ENCODE results near the gene ROCK2. TPM values are rescaled to one million over a fixed set of nuclear protein-coding genes. Genes with fewer than 3 reads are reported as not detected.

ROCK2 gene
- total RNA-seq (47.9 TPM), polyA plus RNA-seq (ENCODE audit: insufficient read depth in 1 of 8, insufficient read length in 8 of 8, low replicate concordance in 1 of 8) (10 to 100 TPM; 27.6 to 44.7 (median 40.6) TPM)
- long read RNA-seq, donor 1, result 0 reads
- long read RNA-seq, donor 2, result 0 reads
- long read RNA-seq, donor 3, result 0 reads
- long read RNA-seq, donor 4, result 0 reads
- long read RNA-seq, donor 5, result 0 reads
- long read RNA-seq, donor 6, result 0 reads
- long read RNA-seq, donor 7, result 0 reads
- long read RNA-seq, donor 8, result 0 reads
- long read RNA-seq, donor 9, result 0 reads
- long read RNA-seq, donor 10, result 0 reads
- long read RNA-seq, donor 11, result 0 reads

DNA sequence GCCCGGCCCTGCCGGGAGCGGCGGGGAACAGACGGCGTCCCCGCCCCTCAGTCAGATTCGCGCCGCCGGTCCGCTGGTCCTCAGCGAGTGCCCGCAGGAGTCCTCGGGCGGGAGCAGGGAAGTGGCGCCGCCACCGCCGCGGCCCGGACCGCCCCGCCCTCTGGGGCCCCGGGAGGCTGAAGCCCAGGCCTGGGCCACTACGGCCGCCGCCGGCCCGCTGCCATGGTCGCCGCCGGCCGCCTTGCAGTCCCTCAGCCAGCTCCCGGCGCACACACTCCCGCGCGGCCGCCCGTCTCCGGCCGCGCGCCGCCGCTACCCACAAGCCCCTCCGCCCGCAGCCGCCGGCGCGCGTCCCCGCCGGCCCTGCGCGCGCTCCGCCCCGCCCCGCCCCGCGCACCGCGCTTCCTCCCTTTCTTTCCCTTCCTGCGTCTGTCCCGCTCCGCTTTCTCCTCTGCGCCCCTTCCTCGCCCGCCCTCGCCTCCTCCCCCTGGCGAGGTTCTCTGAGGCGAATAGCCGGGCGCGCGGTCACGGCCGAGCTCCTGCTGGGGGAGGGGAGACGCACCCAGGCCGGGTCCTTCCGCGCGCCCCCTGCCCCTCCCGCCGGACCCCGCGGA lies at the start of gene ROCK2:
TSS of gene ROCK2 (minus strand) at position 295 of the 614 bp plus-strand sequence. CDS start 500 bp downstream, outside the sequence.
- peak; percentile 97 for DNase-seq
- H3K27ac ChIP-seq (ENCODE audit: low read length), result peak within 1 kb of the TSS; percentile 99
- under 1% methylated on average over 87 of the region's 90 CpGs for WGBS (ENCODE audit: insufficient coverage)
- H3K9me3 ChIP-seq (replicated peaks; ENCODE audit: control insufficient read depth, low read depth, low read length), result no peaks in the 10 kb centered on the region
- no peaks in the 10 kb centered on the region for H3K36me3 ChIP-seq (ENCODE audit: control insufficient read depth, insufficient read depth, low read length)
- H3K27me3 ChIP-seq (ENCODE audit: control insufficient read depth, insufficient read depth, low read length), result no peaks in the 10 kb centered on the region
- H3K4me1 ChIP-seq (ENCODE audit: control insufficient read depth, insufficient read depth, low read length), result peaks cover 7% of the 10 kb centered on the region
- H3K4me3 ChIP-seq (ENCODE audit: low read length), result peak within 1 kb of the TSS; percentile 85

DNA sequence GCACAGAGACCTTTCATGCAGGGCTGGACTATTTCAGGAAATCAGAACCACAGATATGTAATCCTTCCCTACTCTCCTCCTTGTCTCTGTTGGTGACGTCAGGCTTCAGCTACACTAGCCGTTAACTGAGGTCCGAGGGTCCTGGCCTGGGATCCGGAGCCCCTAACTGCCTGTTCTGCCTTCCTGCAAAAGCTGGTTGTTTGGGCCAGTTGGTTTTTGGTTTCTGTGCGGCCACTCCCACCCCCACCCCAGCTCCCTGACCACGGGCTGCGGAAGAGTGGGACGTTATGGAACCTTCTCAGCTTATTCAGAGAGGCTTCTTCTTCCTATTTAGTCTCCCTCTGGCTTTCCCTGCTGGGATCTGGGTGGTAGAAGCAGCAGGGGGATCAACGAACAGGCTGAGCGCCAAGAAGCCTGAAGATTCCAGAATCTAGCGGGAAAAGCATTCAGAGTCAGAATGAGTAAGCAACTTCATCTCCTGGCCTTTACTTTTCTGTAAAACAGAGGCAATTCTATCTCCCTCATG lies 49.3 kb upstream of the ROCK2 start:
- no peak overlapping the region for H3K4me3 ChIP-seq (ENCODE audit: low read length)
- WGBS (ENCODE audit: insufficient coverage), result 20% methylated on average over 1 of the region's 11 CpGs
- H3K27ac ChIP-seq (ENCODE audit: low read length), result peak overlapping the region; percentile 76
- DNase-seq, result peak; percentile 52
- H3K4me1 ChIP-seq (ENCODE audit: control insufficient read depth, insufficient read depth, low read length), result peaks cover 67% of the 10 kb centered on the region
- H3K36me3 ChIP-seq (ENCODE audit: control insufficient read depth, insufficient read depth, low read length), result no peaks in the 10 kb centered on the region
- no peaks in the 10 kb centered on the region for H3K27me3 ChIP-seq (ENCODE audit: control insufficient read depth, insufficient read depth, low read length)
- H3K9me3 ChIP-seq (replicated peaks; ENCODE audit: control insufficient read depth, low read depth, low read length), result no peaks in the 10 kb centered on the region

DNA sequence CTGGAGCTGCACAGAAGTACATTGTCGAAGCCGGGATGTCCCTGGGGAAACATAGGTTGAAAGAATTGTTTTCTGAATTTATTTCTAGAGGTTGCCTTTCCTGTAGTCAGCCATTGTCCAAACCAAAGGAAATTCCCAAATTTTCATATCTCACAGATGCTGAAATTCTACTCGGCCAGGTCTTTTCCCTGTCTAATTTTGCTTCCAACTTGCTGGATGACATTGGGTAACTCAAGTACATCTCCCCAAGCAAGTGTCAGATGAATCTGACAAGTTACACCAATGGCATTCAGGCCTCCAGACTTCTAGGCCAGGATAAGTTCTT lies 47.5 kb upstream of the ROCK2 start:
- H3K4me3 ChIP-seq (ENCODE audit: low read length), result no peak overlapping the region
- 45% methylated on average over 1 of the region's 3 CpGs for WGBS (ENCODE audit: insufficient coverage)
- no peak for DNase-seq
- H3K36me3 ChIP-seq (ENCODE audit: control insufficient read depth, insufficient read depth, low read length), result no peaks in the 10 kb centered on the region
- H3K27ac ChIP-seq (ENCODE audit: low read length), result peak overlapping the region; percentile 79
- no peaks in the 10 kb centered on the region for H3K27me3 ChIP-seq (ENCODE audit: control insufficient read depth, insufficient read depth, low read length)
- no peaks in the 10 kb centered on the region for H3K9me3 ChIP-seq (replicated peaks; ENCODE audit: control insufficient read depth, low read depth, low read length)
- peaks cover 63% of the 10 kb centered on the region for H3K4me1 ChIP-seq (ENCODE audit: control insufficient read depth, insufficient read depth, low read length)

DNA sequence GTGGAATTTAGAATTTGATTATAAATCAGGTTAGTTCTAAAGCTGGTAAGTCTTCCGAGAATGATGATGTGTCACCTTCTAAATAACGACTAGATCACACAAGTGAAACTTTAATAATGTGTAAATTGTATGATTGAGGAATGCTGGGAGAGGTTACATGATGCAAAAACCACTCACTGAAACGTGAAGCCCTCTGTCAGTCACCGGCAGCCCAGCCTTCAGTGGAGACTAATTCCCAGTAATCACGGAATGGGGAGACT lies 45.9 kb upstream of the ROCK2 start:
- no peak for DNase-seq
- Histone ChIP-seq H3K36me3 (ENCODE audit: control insufficient read depth, insufficient read depth, low read length) (no peaks in the 10 kb centered on the region), H3K9me3 (replicated peaks; ENCODE audit: control insufficient read depth, low read depth, low read length) (no peaks in the 10 kb centered on the region), H3K4me1 (ENCODE audit: control insufficient read depth, insufficient read depth, low read length) (peaks cover 51% of the 10 kb centered on the region), H3K27me3 (ENCODE audit: control insufficient read depth, insufficient read depth, low read length) (no peaks in the 10 kb centered on the region), H3K4me3 (ENCODE audit: low read length) (no peak overlapping the region), H3K27ac (ENCODE audit: low read length) (no peak overlapping the region)
- WGBS (ENCODE audit: insufficient coverage), result 53% methylated on average over 3 of the region's 5 CpGs

DNA sequence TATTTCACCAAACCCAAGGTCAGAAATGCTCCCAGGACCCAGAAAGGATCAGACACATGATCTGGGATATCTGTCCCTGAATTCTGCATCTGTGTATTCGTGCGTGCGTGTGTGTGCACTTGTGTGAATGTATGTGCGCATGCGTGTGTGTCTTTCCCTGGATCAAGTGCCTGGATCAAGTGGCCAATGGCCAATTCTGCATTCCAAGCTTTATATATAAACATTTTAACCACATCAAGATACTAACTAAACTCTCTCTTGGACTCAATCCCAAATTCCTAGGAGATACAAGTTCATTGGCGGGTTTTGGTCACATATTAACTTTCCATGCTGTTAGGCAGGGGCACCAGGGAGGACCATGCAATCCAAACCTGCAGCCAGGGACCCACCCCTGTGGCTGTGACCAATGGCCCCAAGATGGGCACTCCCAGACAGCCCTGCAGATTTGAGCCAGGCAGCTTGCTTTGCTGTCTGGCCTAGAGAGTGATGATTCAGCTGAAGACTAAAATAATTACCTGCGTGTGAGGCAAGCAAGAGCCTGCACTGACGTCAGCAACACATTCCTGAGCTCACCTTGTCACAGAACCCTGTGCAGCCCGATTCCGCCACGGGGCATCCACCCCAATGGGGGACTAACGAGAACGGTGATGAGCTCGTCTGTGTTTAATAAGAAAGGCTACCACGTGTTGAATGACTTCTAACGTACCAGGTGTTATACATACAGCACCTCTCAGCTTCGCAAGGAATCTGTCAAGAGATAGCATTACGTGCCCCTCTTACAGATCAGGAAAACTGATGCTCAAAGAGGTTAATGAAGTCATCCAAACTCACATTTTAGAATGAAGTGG lies 45.3 kb upstream of the ROCK2 start:
- peaks cover 47% of the 10 kb centered on the region for H3K4me1 ChIP-seq (ENCODE audit: control insufficient read depth, insufficient read depth, low read length)
- H3K27me3 ChIP-seq (ENCODE audit: control insufficient read depth, insufficient read depth, low read length), result no peaks in the 10 kb centered on the region
- H3K4me3 ChIP-seq (ENCODE audit: low read length), result no peak overlapping the region
- no peaks in the 10 kb centered on the region for H3K9me3 ChIP-seq (replicated peaks; ENCODE audit: control insufficient read depth, low read depth, low read length)
- 47% methylated on average over 5 of the region's 18 CpGs for WGBS (ENCODE audit: insufficient coverage)
- peak overlapping the region; percentile 9 for H3K27ac ChIP-seq (ENCODE audit: low read length)
- peak; percentile 87 for DNase-seq
- H3K36me3 ChIP-seq (ENCODE audit: control insufficient read depth, insufficient read depth, low read length), result no peaks in the 10 kb centered on the region

DNA sequence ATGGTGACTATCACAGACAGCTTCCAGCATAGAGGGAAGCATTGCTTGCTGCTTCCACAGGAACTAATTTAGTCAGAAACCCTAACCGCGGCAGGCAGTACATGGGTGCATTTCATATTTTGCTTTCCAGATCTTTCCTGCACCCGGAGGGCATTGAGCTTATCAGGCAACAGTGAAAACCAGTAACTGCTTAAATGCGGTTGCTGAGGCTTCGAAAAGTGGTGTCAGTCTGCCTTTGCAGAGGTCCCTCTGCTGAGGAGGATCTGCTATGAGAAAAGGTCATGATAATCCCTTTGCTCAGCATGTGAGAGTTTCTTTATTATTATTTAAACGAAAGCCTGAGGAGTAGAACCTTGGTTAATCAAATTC lies 44.6 kb upstream of the ROCK2 start:
- H3K36me3 ChIP-seq (ENCODE audit: control insufficient read depth, insufficient read depth, low read length), result no peaks in the 10 kb centered on the region
- 68% methylated on average over 5 of the region's 6 CpGs for WGBS (ENCODE audit: insufficient coverage)
- DNase-seq, result no peak
- no peaks in the 10 kb centered on the region for H3K27me3 ChIP-seq (ENCODE audit: control insufficient read depth, insufficient read depth, low read length)
- H3K4me1 ChIP-seq (ENCODE audit: control insufficient read depth, insufficient read depth, low read length), result peaks cover 46% of the 10 kb centered on the region
- H3K9me3 ChIP-seq (replicated peaks; ENCODE audit: control insufficient read depth, low read depth, low read length), result no peaks in the 10 kb centered on the region
- no peak overlapping the region for H3K27ac ChIP-seq (ENCODE audit: low read length)
- H3K4me3 ChIP-seq (ENCODE audit: low read length), result no peak overlapping the region

DNA sequence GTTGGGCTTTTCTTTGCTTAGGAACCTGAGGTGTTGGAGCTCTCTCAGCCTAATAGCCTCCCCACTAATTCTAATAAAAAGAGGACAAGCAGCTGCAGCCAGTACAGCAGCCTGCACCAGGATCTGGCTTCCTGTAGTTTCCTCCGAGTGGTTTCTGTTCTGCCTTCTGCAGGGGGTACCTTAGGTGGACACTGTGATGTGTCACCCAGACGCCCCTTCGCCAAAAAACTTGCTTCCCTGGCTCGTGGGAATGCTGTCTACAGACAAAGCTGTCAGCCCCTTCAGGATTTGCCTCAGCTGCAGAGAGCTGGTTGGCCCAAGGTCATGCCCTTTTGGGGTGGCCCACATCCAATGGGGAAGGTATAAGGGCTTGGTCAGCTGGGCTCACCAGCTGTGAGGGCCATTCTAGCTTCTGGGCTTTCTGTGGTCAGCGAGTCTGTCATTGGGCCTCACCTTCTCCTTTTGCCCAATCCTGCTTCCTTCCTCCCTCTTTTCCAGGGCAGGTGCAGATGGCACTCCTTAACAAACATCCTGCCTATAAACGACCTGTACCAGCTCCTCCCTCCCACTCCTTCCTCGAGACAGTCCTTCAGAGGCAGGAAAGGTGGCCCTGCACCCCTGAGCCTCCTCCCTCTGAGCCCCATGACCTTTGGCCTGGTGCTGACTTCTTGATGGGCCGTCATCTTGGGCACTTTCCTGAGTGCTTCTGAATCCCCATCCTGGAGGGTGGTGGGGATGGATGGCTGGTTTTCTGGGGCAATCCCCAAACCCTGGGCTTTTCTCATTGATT lies 44.0 kb upstream of the ROCK2 start:
- H3K36me3 ChIP-seq (ENCODE audit: control insufficient read depth, insufficient read depth, low read length), result no peaks in the 10 kb centered on the region
- H3K9me3 ChIP-seq (replicated peaks; ENCODE audit: control insufficient read depth, low read depth, low read length), result no peaks in the 10 kb centered on the region
- peaks cover 41% of the 10 kb centered on the region for H3K4me1 ChIP-seq (ENCODE audit: control insufficient read depth, insufficient read depth, low read length)
- WGBS (ENCODE audit: insufficient coverage), result 40% methylated on average over 5 of the region's 8 CpGs
- no peak overlapping the region for H3K4me3 ChIP-seq (ENCODE audit: low read length)
- H3K27ac ChIP-seq (ENCODE audit: low read length), result no peak overlapping the region
- no peaks in the 10 kb centered on the region for H3K27me3 ChIP-seq (ENCODE audit: control insufficient read depth, insufficient read depth, low read length)
- DNase-seq, result no peak

DNA sequence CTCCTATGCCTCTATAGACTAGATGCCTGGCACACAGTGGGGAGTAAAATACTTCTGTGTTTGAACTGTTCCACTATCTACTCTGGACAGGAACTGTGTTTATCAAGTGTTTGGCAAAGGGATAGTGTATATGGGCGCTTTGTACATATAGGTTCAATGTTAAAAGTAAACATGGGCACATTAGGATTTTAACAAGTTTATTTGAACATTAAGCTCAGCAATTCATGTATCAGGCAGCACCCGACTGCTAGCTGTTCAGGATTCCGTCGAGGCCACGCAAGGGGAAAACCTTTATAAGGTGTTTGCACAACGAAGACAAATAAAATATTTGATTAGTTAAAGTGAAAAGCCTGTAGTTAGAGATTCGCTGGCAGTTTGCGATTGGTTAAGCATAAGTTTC lies 43.4 kb upstream of the ROCK2 start:
- Histone ChIP-seq H3K36me3 (ENCODE audit: control insufficient read depth, insufficient read depth, low read length) (no peaks in the 10 kb centered on the region), H3K27ac (ENCODE audit: low read length) (no peak overlapping the region), H3K9me3 (replicated peaks; ENCODE audit: control insufficient read depth, low read depth, low read length) (no peaks in the 10 kb centered on the region), H3K4me1 (ENCODE audit: control insufficient read depth, insufficient read depth, low read length) (peaks cover 39% of the 10 kb centered on the region), H3K27me3 (ENCODE audit: control insufficient read depth, insufficient read depth, low read length) (no peaks in the 10 kb centered on the region), H3K4me3 (ENCODE audit: low read length) (no peak overlapping the region)
- DNase-seq, result no peak
- 75% methylated on average over 4 of the region's 8 CpGs for WGBS (ENCODE audit: insufficient coverage)

DNA sequence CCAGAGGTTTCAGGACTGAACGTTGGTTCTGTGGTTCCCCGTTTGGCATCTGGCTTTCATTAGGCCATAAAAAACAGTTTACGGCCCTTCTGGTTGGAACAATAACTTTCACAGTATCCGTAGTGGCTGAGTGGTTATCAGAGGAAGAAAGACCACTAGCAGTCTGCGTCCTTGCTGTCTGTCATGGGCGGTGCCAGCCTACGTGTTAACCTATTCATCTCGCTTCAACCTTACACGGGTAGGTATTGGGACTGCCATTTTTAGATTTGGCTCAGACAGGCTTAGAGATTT lies 42.6 kb upstream of the ROCK2 start:
- Histone ChIP-seq H3K27ac (ENCODE audit: low read length) (no peak overlapping the region), H3K36me3 (ENCODE audit: control insufficient read depth, insufficient read depth, low read length) (no peaks in the 10 kb centered on the region), H3K4me1 (ENCODE audit: control insufficient read depth, insufficient read depth, low read length) (peaks cover 34% of the 10 kb centered on the region), H3K27me3 (ENCODE audit: control insufficient read depth, insufficient read depth, low read length) (no peaks in the 10 kb centered on the region), H3K4me3 (ENCODE audit: low read length) (no peak overlapping the region), H3K9me3 (replicated peaks; ENCODE audit: control insufficient read depth, low read depth, low read length) (no peaks in the 10 kb centered on the region)
- 58% methylated on average over 7 of the region's 9 CpGs for WGBS (ENCODE audit: insufficient coverage)
- DNase-seq, result no peak

DNA sequence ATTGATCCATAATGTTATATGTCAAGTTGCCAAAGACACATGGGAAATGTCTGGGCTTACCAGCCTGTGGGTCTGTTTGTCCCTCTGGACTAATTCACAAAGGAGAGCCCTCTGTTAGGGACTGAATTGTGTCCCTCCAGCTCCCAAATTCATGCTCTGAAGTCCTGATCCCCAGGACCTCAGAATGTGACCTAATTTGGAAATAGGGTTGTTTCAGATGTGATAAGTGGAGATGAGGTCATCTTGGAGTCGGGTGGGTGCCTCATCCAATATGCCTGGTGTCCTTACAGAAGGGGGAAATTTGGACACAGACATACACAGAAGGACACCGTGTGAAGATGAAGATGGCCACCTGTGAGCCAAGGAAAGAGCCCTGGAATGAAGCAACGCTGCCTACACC lies 41.4 kb upstream of the ROCK2 start:
- Histone ChIP-seq H3K27me3 (ENCODE audit: control insufficient read depth, insufficient read depth, low read length) (no peaks in the 10 kb centered on the region), H3K36me3 (ENCODE audit: control insufficient read depth, insufficient read depth, low read length) (no peaks in the 10 kb centered on the region), H3K27ac (ENCODE audit: low read length) (no peak overlapping the region), H3K4me1 (ENCODE audit: control insufficient read depth, insufficient read depth, low read length) (peaks cover 26% of the 10 kb centered on the region), H3K9me3 (replicated peaks; ENCODE audit: control insufficient read depth, low read depth, low read length) (no peaks in the 10 kb centered on the region), H3K4me3 (ENCODE audit: low read length) (no peak overlapping the region)
- 78% methylated on average over 3 of the region's 3 CpGs for WGBS (ENCODE audit: insufficient coverage)
- DNase-seq, result no peak
